ENCODE results near the gene MAPRE2.
A peak's percentile ranks its signal among the peaks of the same experiment; 100 is the strongest.
"Not testable (repeated sequence)": the region's sequence is repeated elsewhere in the genome, so short reads cannot be mapped to it uniquely, and the experiment has no call there.

MAPRE2 gene

DNA sequence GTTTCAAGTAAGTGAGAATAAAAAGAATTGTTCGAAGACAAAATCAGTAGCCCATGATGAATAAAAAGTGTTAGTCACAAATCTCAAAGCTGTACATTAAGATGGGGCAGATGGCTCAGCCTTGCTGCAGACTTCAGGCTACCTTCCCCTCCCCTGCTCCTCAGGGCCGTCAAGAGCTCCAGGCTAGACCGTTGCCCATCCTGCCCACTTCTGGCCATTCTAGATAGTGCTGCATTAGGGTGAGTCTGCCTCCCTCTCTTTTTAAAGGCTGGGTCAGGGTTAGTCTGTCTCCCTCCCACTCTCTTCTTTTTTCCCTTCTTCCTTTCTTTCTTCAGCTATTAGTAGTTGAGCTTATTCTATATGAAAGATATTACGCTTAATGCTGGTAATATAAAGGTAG lies 86.0 kb downstream of the MAPRE2 start:
- no peak for DNase-seq

DNA sequence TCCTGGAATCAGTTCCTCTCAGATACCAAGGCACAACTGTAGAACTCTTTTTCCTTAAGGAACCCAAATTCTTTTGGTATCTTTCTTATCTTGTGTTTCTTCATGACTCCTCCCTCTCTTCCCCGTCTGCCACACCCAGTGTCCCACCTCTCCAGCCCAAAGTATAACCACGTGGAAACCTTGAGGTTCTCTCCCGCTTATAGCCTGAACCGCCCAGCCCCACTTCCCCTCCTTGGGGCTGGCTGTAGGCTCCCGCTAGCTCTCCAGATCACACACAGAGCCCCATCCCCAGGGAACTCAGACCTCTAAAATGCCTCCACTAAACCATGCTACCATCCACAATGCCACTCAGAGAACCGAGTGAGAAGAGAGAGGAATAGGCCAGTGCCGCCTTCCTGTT lies 87.5 kb downstream of the MAPRE2 start:
- no peak for DNase-seq

DNA sequence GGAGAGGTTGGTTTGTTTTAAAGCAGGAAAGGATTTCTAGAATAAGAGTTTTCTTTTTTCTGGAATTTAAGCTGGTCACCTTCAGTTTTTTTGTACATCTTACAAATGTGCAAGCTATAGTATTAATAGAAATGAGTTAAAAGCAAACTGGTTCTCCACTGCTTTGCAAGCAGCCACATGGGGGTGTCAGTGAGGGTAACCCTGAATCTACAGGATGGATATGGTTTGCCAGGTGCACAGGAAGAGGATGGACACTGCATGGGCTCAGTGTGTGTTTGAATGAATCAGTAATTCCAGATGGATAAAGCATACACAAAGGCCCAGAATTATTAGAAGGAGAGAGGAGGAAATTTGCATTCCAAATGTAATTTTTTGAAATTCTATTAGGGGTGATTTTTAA lies 89.0 kb downstream of the MAPRE2 start:
- DNase-seq: no peak

DNA sequence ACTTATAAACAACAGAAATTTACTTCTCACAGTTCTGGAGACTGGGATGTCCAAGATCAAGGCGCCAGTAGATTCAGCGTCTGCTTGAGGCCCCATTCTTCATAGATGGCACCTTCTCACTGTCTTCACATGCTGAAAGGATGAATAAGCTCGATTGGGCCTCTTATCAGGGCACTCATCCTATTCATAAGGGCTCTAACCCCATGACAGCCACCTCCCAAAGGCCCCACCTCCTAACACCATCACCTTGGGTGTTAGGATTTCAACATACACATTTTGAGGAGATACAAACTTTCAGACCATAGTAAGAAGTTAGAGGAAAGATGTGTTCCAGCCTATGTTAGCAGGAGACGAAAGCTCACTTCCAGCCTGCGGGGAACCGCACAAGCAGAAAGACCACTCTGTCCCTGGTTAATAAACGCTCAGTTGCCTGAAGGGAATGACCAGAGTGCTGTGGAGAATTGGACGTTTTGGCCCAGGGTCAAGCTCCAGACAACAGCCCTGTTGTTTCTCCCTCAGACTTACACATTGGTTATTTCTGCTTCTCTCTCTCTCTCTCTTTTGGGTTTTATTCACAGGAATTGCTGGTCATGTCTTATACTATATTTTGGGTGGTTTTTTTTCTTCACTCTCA lies 90.3 kb downstream of the MAPRE2 start:
- no peak for DNase-seq

DNA sequence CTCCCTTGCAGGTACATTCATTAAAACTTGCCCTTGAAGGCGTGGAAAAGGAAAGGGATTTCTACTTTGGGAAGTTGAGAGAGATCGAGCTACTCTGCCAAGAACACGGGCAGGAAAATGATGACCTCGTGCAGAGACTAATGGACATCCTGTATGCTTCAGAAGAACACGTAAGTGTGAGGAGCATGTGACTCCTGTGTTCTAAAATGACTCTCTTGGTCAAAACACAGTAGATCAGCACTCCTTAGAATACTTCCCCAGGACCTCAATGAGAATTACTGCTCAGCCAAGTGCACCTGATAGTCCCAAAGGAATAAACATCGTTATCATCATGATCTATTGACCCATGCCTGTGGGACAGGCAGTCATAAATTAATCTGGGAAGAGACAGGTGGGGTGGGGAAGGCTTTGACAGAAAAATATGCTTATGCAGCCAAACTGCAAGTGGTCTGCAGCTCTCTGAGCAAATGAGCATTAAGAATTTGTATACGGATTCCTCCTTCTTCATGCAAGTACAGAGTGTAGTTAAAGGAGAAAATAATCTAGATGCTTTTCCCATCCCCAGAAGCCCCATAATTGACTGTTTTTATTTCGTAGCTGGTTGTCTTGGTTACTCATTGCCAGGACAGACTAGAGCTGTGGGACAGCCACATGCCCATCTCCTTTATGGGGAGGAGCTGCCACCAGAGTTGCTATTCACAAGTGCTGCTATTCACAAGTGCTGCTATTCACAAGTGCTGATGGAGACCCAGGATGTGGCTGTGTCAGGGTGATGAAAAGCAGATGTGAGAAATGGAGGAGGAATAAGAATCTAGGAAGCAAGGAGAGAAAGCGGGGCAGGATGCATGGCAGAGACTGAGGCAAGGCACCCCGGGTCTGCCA lies 91.0 kb downstream of the MAPRE2 start:
- no peak for DNase-seq

DNA sequence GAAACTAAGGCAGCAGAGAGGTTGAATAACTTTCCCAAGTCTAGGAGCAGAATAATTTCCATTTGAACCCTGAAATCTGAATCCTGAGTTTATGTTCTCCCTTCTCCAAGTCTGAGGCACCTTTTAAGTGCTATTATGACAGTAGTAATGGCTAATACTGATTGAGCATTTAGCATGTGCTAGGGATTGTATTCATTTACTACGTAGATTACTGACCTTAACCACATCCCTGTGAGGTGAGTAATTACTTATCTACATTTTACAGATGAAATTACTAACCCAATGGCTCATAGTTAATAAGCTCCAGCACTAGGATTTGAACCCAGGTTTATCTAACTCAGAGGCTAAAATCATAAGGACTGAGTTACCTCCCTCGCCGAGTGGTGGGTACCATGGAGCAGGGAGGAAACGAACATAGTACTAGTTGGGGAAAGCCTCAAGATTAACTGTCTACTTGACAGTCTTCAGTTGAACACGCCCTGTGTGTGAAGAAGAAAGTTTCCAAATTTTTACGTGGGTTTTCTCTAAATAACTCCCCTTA lies 93.0 kb downstream of the MAPRE2 start:
- no peak for DNase-seq

DNA sequence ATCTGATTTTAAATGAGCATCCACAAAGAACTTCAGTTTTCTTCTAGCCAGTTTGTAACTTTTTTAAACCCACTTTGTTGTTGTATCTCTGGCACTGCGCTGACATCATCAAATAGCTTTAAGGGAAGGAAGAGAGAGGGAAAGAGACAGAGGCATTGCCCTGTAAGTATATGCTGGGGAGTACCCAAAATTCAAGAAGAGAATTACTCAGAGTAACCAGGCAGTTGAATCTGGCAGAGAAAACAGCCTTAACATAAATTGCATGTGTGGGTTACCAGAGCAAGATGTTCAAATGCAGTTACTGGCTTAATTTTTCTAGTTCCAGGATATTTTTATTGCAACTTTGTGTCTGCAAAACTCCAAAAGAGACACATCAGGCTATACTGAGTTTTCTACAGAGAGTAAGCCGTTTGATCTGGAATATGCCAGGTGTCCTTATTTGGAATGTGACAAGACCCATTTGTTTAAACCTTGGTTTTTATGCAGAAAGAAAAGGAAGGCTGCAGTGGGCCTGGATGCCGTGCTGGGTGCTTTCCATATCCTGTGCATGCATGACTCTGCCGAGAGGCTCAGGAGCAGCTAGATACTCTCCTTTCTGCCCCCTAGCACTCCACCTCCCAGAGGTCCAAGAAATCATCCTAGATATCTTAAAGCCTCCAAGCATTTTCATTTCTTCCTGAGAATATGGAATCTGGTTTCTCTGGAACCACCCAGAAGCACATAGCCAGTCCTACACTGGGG lies 93.7 kb downstream of the MAPRE2 start:
- no peak for DNase-seq

DNA sequence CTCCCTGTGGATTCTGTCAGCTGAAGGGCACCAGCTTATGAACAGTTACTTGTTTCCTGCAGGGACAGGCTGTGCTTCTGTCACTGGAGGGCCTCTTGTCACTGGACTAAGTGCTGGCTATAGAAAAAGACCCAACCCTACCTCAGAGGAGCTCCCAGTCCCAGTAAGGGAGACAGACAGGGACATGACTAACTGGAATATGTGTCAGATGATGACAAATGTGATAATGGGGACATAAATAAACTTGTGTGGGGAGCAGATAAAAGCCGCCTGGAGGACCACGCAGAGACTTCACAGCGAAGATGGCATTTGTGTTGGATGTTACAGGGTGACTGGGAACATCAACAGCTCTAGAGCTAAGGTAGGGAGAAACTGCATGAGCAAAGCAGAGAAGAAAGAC lies 95.0 kb downstream of the MAPRE2 start:
- no peak for DNase-seq

DNA sequence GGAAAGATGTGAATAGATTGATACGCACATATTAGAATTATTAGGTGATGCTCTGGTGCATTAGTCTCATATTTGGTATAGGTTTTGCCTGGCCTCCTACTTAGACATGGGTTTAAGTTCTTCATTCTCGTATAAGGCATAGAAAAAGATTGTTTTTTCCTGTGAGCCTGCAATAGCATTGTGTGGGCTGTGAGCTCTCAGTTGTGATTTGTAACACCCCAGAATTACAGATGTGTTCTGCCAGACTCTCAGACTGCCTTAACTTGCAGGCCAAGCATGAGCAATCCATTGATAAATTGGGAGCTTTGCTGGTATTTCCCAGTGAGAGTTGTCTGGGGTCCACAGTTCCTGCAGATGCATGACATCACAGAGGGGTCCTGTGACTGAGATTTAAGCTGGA lies 95.7 kb downstream of the MAPRE2 start:
- DNase-seq: no peak

DNA sequence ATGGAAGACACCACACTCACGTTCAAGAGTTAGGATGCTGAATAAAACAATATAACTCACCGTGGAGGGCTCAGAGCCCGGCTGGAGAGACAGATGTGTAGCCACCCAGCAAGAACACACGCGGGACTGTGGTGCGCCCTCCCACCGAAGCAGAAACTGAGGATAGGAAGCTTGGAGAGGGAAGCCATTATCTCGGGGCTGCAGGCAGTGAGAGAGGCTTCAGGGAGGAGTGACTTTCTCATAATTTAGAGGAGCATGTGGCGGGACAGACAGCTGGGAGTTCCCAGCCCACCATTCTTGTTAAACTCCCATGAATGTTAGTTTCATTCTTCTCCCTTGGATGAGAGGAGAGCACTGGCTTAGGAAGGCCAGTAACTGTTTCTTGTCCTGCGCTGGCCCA lies 96.4 kb downstream of the MAPRE2 start:
- DNase-seq: no peak

DNA sequence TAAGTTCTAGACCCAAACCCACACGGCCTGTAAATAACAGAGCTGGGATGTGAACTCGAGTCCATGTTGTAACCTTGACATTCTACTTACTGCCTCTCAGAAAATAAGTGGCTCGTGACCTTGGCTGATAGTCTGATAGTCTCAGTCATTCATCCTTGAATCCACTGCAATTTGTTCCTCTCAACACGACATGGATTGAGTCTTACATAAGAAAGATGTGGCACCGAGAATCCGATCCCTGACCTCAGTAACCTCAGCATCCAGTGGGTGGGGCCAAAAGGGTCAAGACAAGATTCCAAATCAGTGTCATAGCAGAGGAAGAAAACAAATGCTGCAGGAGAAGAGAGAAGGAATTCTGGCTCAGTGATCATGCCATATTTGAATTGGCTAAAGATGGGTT lies 97.6 kb downstream of the MAPRE2 start:
- no peak for DNase-seq

DNA sequence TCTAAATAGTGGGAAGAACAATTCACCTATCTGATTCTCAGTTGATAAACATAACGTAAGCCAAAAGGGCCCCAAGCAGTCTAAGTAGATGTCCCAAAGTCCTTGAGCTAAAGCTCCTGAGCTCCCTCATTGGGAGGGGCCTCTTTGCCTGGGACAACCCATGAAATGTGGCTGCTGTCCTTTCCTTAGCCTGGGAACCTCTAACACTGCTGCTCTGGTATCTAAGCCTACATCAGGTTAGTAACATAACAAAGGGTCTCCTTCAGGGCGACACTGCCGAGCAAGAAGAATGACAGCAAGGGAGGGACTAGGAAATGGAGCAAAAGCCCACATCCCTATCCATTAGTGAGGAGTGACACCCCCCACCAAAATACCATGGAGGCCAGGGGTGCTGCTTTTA lies 98.3 kb downstream of the MAPRE2 start:
- DNase-seq: no peak

DNA sequence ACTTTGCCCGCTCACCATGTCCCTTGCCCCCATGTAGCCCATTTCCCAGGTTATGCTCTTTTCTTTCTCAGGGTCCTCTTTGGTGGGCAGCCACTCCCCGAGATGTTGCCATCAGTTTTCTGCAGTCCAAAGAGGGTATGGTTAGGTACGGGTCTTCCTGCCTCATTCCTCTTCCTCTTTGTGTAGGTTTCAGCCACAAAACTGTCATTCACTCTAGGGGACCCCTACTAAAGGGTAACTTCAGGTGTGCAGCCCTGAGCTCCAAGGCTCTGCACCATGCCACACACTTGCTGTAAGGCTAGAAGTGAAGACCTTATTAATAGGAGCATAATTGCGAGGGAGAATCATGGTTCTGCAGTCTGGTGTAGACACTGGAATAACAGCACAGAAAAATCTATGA lies 99.9 kb downstream of the MAPRE2 start:
- DNase-seq: no peak

DNA sequence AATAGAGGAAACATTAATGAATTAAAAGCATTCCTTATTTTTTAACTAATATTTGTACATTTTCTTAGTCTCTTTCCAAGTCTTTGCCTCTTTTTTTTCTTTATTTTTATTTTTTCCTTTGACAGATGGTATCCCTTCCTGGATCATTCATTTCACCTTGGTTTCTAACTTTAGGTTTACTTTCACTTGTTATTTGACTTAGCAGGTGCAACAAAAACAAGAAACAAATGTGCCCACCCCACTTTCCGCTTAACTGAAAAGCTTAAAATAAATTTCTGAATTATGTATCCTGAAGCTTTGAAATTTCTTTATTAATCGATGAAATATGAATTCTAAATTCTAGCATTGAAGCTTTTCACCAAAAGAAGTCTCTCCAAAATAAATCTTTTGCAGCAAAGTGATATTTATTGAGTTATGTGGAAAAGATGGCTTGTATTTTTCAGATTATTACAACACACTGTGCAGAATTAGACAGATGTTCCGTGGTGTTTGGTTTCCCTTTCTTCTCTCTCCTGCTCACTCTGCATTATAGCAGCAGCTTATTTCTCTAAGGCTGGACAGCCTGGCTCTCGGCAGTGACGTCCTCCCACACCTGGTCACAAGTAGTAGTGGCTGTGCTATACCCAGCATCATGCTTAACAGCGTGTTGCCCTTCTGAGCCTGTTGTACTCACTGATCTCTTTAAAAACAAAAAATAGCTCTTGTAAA lies 100.5 kb downstream of the MAPRE2 start:
- DNase-seq: peak; percentile 19

DNA sequence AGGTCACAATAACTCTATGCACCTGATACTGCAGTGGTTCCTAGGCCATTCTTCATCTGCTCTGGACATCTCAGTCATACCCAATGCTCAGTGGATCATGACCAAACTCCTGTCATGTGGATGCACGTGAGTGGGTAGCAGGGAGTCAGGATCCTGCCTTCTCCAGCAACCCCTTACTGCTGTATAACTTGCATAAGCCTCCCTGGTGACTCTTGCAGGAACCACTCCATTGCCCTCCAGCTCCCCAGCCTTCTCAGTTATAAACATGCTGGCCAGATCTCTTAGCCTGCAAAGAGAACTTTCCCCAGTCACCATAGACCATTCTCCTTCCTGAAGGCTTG lies 101.0 kb downstream of the MAPRE2 start:
- no peak for DNase-seq

DNA sequence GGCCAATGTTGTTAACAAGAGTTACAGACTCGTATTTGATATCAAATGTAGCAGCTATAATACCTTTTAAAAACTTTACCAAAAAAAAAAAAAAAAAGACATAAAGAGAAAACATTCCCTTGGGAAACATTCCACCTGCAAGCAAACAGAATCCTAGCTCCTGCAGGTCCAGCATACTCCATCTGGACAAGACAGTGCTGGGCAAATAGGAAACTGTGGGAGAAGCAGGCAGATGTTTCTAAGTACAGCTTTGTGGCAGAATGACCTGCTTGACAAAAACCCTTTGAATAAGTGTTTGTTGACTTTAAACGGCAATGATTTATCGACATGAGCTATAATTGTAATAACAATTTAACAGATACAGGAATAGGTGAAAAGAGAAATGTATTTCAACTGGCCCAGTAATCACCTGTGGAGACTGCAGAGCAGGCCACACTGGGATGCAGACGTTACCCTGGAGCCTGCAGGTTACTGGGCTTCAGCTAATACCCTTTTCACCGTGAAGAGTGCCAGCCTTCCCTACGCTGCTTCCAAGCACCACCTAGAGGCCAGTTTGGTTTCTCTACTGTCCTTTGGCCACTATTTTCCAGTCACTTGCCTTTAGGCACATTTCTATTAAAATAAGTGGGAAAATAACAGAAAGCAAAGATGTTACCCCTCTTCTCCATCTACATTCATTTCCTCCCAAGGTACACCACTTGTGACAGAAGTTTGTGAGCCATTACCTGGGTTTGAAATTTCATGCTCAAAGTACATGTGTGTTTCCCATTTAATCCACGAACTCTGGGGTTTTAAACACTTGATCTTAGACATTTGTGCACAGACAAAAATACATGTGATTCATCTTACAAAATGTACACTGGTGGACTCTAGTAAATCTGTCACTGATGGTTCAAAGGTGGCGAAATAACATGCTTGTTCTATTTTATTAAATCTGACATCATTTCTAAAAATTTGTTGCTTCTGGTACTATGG lies 102.7 kb downstream of the MAPRE2 start:
- DNase-seq: peak; percentile 30

DNA sequence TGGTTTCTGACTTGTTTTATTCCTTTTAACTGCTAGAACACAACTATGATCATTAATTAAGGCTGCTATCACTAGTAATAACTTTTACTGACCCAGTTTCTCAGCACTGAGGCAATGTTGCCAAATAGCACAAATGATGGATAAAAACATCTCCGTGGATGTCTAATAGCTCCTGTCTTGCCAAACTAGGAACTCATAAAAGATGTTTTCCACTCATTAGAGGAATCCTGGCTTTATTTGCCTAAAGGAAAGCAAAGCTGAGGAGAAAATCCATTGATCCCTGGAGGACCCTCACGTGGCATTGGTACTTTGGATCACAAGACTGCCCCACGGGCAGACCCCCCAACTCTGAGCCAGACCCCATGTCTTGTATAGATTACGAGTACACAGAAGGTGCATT lies 103.5 kb downstream of the MAPRE2 start:
- DNase-seq: no peak

DNA sequence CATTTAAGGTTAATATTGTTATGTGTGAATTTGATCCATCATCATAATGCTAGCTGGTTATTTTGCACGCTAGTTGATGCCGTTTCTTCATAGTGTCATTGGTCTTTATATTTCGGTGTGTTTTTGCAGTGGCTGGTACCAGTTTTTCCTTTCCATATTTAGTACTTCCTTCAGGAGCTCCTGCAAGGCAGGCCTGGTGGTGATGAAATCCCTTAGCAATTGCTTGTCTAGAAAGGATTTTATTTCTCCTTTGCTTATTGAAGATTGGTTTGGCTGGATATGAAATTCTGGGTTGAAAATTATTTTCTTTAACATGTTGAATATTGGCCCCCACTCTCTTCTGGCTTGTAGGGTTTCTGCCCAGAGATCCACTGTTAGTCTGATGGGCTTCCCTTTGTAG lies 109.0 kb downstream of the MAPRE2 start:
- DNase-seq: not testable (repeated sequence)

DNA sequence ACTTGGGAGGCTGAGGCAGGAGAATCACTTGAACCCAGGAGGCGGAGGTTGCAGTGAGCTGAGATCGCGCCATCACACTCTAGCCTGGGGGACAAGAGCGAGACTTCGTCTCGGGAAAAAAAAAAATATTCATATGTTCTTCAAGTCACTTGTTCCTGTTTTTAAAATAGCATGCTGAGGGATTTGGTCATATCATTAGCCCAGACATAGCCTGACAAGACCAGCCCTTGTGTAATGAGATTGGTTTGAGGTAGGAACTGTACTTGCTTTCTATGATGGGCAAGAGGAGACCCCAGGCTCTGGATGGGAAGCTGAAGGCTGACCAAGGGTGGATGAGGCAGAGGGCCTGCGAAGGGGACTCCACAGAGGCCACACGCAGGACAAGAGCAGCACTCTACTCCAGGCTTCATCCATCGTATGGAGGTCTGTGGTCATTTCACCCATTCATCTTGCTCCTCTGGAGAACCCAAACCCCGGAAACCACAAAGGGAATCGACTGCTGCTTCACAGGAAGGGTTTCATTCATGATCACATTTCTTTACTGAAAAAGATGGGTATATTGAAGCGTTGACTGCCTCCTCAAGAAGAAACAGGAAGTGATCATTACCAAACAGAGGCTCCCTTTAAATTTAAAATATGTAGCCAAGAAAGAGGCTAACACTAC lies 112.5 kb downstream of the MAPRE2 start:
- peak; percentile 97 for DNase-seq

DNA sequence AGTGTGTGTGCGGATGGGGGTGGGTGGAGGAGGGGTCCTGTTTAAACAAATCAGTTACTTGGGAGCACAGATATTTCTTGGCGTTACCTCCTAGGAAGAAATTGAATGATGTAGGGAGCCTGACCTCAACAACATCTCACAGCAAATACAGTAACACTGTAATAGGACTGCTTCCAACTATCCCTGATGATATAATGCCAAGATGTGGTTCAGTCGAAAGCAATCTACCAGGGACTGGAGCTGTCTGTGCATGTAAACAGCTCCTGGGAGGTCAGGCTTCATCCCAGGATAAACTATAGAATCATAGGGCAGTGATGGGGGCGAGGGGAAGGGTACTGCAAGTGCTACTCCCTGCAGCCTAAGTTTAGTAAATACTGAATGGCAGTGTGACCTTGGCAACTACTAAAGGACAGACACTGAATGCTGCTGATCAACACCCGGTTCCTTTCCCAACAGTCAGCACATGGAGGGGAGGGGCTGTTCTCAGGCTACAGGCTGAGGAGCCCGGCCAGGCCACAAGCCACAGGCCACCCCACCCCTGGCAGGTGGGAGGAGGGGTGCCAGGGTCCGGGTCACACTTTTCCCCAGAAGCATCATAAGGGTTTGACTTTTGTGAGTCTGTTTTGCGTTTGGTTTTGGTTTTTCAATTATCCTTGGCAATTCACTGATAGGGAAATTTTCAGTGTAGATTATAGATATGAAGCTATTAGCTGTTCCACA lies 114.3 kb downstream of the MAPRE2 start:
- peak; percentile 14 for DNase-seq

DNA sequence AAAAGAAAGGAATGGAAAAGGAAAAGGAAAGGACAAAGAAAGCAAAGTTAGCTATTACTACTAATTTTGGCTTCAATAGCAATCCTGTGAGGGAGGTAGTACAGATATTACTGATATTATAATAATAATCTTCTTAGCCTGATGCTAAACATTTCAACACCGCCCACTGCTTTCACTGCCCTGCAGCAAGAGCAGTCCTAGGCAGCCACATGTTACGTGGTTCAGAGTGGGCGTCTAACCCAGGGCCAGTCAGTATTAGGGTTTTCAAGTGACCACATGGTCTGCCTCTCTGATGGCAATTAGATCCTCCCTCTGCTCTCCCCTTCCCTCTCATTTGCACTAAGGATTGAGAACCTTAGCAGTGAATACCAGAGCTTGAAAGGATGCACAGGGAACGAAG lies 116.0 kb downstream of the MAPRE2 start:
- no peak for DNase-seq

Measured in MV-4-11 (cell line).